ENCODE measurements around the gene THOC2.
"Not testable (repeated sequence)": the region's sequence is repeated elsewhere in the genome, so short reads cannot be mapped to it uniquely, and the experiment has no call there.

Gene THOC2

DNA sequence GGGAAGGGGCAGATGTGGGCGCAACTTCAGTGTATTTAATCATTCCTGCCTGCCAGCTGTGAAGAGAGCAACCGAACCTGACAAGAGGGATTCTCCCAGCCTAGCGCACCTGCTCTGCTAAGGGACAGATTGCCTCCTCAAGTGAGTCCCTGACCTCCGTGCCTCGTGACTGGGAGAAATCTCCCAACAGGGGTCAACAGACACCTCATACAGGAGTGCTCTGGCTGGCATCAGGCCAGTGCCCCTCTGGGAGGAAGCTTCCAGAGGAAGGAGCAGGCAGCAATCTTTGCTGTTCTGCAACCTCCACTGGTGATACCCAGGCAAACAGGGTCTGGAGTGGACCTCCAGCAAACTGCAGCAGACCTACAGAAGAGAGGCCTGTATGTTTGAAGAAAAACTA is 158.8 kb downstream of the THOC2 start:
- not testable (repeated sequence) for H3K4me1 ChIP-seq (ENCODE audit: control insufficient read depth in 2 of 2, insufficient read depth in 1 of 2, low read depth in 1 of 2, low read length in 2 of 2); H4K91ac ChIP-seq (ENCODE audit: low read depth, low read length, poor library complexity); DNase-seq (ENCODE audit: low spot score); H3K4ac ChIP-seq (ENCODE audit: low read length); H3K27ac ChIP-seq (replicated peaks; ENCODE audit: low read length); H3K9me3 ChIP-seq (replicated peaks in 1 of 2; ENCODE audit: control insufficient read depth in 2 of 2, insufficient read depth in 1 of 2, low read depth in 1 of 2, low read length in 2 of 2); H2AFZ ChIP-seq (ENCODE audit: low read length); H3K23ac ChIP-seq (ENCODE audit: low read depth, low read length, poor library complexity); H2BK5ac ChIP-seq (ENCODE audit: low read length); H3K18ac ChIP-seq (ENCODE audit: low read length); H2BK12ac ChIP-seq (ENCODE audit: low read length); H2AK5ac ChIP-seq (ENCODE audit: low read depth, low read length); H4K8ac ChIP-seq (ENCODE audit: low read depth, low read length); H3K14ac ChIP-seq (ENCODE audit: low read length); H3K9ac ChIP-seq (ENCODE audit: low read depth, low read length, poor library complexity); H3K27me3 ChIP-seq (ENCODE audit: control insufficient read depth in 3 of 3, insufficient read depth in 3 of 3, low read depth in 1 of 3, low read length in 3 of 3); H2BK15ac ChIP-seq (ENCODE audit: low read length); H3K79me1 ChIP-seq (ENCODE audit: low read depth, low read length); H2BK120ac ChIP-seq (ENCODE audit: low read depth, low read length); H3K4me3 ChIP-seq (ENCODE audit: low read length in 2 of 2); H3K4me2 ChIP-seq (ENCODE audit: insufficient read depth, low read length, poor library complexity, severe bottlenecking); H3K36me3 ChIP-seq (replicated peaks in 1 of 2; ENCODE audit: control insufficient read depth in 2 of 2, insufficient read depth in 2 of 2, low read length in 2 of 2)
- no CpG with 5 or more reads among the region's 5 CpGs for WGBS, 2 donors (ENCODE audit: extremely low coverage in 2 of 2, insufficient read length in 2 of 2, insufficient replicate concordance in 1 of 2)

DNA sequence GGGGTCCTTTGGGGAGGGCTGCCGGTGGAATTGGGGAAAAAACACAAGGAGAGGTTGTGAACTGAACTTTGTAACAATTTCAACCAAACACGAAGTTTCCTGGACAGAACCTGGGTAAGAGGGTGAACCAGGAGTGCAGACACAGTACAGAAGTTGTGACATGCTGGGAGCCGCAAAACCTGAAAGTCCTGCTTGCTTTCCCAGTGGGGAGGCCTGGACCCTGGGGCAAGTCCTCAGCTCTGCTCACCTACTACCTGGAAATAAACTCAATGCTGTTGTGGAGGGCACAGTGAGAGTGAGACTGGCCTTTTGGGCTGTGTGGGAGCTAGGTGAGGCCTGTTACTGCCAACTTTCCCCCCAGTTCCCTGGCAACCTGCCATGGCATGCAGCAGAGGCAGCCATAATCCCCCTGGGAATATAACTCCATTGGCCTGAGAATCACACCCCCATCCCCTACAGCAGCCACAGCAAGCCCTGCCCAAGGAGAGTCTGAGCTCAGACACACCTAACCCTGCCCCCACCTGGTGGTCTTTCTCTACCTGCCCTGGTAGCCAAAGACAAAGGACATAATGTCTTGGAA is 162.8 kb downstream of the THOC2 start:
- H3K18ac ChIP-seq (ENCODE audit: low read length) = no peak overlapping the region
- no peak overlapping the region for H3K14ac ChIP-seq (ENCODE audit: low read length)
- DNase-seq (ENCODE audit: low spot score) = no peak
- H4K91ac ChIP-seq (ENCODE audit: low read depth, low read length, poor library complexity) = no peak overlapping the region
- no peak overlapping the region for H3K27ac ChIP-seq (replicated peaks; ENCODE audit: low read length)
- WGBS, 2 donors (ENCODE audit: extremely low coverage in 2 of 2, insufficient read length in 2 of 2, insufficient replicate concordance in 1 of 2) = no CpG with 5 or more reads among the region's 3 CpGs
- H2BK120ac ChIP-seq (ENCODE audit: low read depth, low read length) = no peak overlapping the region
- no peaks in the 10 kb centered on the region for H3K79me1 ChIP-seq (ENCODE audit: low read depth, low read length)
- H3K4me1 ChIP-seq (ENCODE audit: control insufficient read depth in 2 of 2, insufficient read depth in 1 of 2, low read depth in 1 of 2, low read length in 2 of 2) = no peaks in the 10 kb centered on the region
- no peak overlapping the region for H3K4me2 ChIP-seq (ENCODE audit: insufficient read depth, low read length, poor library complexity, severe bottlenecking)
- H3K23ac ChIP-seq (ENCODE audit: low read depth, low read length, poor library complexity) = no peak overlapping the region
- no peak overlapping the region for H2AK5ac ChIP-seq (ENCODE audit: low read depth, low read length)
- no peaks in the 10 kb centered on the region for H3K27me3 ChIP-seq (ENCODE audit: control insufficient read depth in 3 of 3, insufficient read depth in 3 of 3, low read depth in 1 of 3, low read length in 3 of 3)
- no peaks in the 10 kb centered on the region for H3K9me3 ChIP-seq (replicated peaks in 1 of 2; ENCODE audit: control insufficient read depth in 2 of 2, insufficient read depth in 1 of 2, low read depth in 1 of 2, low read length in 2 of 2)
- H3K9ac ChIP-seq (ENCODE audit: low read depth, low read length, poor library complexity) = no peak overlapping the region
- no peak overlapping the region for H4K8ac ChIP-seq (ENCODE audit: low read depth, low read length)
- H2BK15ac ChIP-seq (ENCODE audit: low read length) = no peak overlapping the region
- no peak overlapping the region for H2AFZ ChIP-seq (ENCODE audit: low read length)
- no peak overlapping the region for H3K4me3 ChIP-seq (ENCODE audit: low read length in 2 of 2)
- no peak overlapping the region for H3K4ac ChIP-seq (ENCODE audit: low read length)
- no peaks in the 10 kb centered on the region for H3K36me3 ChIP-seq (replicated peaks in 1 of 2; ENCODE audit: control insufficient read depth in 2 of 2, insufficient read depth in 2 of 2, low read length in 2 of 2)
- no peak overlapping the region for H2BK5ac ChIP-seq (ENCODE audit: low read length)
- H2BK12ac ChIP-seq (ENCODE audit: low read length) = no peak overlapping the region

DNA sequence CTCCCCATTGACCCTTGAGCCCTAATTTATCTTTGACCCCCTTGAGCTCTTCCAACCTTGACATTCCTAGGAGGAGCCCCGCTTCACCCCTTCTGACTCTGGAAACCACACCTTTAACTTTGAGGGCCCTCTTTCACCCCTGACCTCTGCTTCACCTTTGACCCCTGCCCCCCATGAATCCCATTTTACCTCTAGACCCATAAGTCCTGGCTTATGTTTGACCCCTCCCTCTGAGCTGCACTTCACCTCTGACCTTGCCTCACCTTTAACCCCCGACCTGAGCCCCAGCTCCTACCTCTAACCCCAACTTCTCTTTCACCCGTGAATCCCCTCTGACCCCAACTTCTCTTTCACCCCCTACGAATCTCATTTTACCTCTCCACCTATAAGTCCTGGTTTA is 169.7 kb downstream of the THOC2 start:
- H2BK12ac ChIP-seq (ENCODE audit: low read length) = no peak overlapping the region
- no CpG with 5 or more reads among the region's 4 CpGs for WGBS, 2 donors (ENCODE audit: extremely low coverage in 2 of 2, insufficient read length in 2 of 2, insufficient replicate concordance in 1 of 2)

DNA sequence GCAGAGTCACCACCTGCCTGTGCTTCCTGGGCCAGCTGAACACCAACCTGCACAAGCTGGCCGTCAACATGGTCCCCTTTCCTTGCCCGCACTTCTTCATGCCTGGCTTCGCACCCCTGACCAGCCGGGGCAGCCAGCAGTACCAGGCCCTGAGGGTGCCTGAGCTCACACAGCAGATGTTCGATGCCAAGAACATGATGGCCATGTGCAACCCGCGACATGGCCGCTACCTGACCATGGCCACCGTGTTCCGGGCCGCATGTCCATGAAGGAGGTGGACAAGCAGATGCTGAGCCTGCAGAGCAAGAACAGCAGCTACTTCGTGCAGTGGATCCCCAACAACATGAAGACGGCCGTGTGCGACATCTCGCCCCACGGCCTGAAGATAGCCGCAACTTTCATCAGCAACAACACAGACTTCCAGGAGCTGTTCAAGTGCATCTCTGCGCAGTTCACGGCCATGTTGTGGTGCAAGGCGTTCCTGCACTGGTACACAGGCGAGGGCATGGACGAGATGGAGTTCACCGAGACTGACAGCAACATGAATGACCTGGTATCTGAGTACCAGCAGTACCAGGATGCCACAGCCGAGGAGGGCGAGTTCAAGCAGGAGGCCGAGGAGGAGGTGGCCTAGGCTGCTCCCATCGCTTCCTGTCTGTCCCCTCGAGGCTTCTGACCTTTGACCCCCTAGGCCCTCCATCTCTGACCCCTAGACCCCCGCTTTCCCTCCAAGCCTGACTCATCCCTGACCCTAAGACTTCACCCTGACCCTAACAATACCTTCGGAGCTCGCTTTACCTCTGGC is 170.3 kb downstream of the THOC2 start:
- no peaks in the 10 kb centered on the region for H3K27me3 ChIP-seq (ENCODE audit: control insufficient read depth in 3 of 3, insufficient read depth in 3 of 3, low read depth in 1 of 3, low read length in 3 of 3)
- WGBS, 2 donors (ENCODE audit: extremely low coverage in 2 of 2, insufficient read length in 2 of 2, insufficient replicate concordance in 1 of 2) = no CpG with 5 or more reads among the region's 32 CpGs
- no peaks in the 10 kb centered on the region for H3K4me1 ChIP-seq (ENCODE audit: control insufficient read depth in 2 of 2, insufficient read depth in 1 of 2, low read depth in 1 of 2, low read length in 2 of 2)
- H3K18ac ChIP-seq (ENCODE audit: low read length) = peak overlapping the region; percentile 17
- H3K79me1 ChIP-seq (ENCODE audit: low read depth, low read length) = no peaks in the 10 kb centered on the region
- no peak overlapping the region for H4K8ac ChIP-seq (ENCODE audit: low read depth, low read length)
- H2BK5ac ChIP-seq (ENCODE audit: low read length) = no peak overlapping the region
- H3K4me3 ChIP-seq (ENCODE audit: low read length in 2 of 2) = no peak overlapping the region
- H3K9me3 ChIP-seq (replicated peaks in 1 of 2; ENCODE audit: control insufficient read depth in 2 of 2, insufficient read depth in 1 of 2, low read depth in 1 of 2, low read length in 2 of 2) = no peaks in the 10 kb centered on the region
- H3K9ac ChIP-seq (ENCODE audit: low read depth, low read length, poor library complexity) = peak overlapping the region; percentile 44
- no peak overlapping the region for H2BK120ac ChIP-seq (ENCODE audit: low read depth, low read length)
- no peak overlapping the region for H3K27ac ChIP-seq (replicated peaks; ENCODE audit: low read length)
- no peak overlapping the region for H4K91ac ChIP-seq (ENCODE audit: low read depth, low read length, poor library complexity)
- peak overlapping the region; percentile 21 for H3K14ac ChIP-seq (ENCODE audit: low read length)
- H2BK12ac ChIP-seq (ENCODE audit: low read length) = no peak overlapping the region
- no peaks in the 10 kb centered on the region for H3K36me3 ChIP-seq (replicated peaks in 1 of 2; ENCODE audit: control insufficient read depth in 2 of 2, insufficient read depth in 2 of 2, low read length in 2 of 2)
- H2BK15ac ChIP-seq (ENCODE audit: low read length) = no peak overlapping the region
- no peak overlapping the region for H3K4me2 ChIP-seq (ENCODE audit: insufficient read depth, low read length, poor library complexity, severe bottlenecking)
- H2AFZ ChIP-seq (ENCODE audit: low read length) = no peak overlapping the region
- no peak overlapping the region for H3K4ac ChIP-seq (ENCODE audit: low read length)
- no peak for DNase-seq (ENCODE audit: low spot score)
- no peak overlapping the region for H2AK5ac ChIP-seq (ENCODE audit: low read depth, low read length)
- no peak overlapping the region for H3K23ac ChIP-seq (ENCODE audit: low read depth, low read length, poor library complexity)

More for the DNA sequence above, 169.7 kb downstream of the THOC2 start:
- Histone ChIP-seq H3K27ac (replicated peaks; ENCODE audit: low read length) (no peak overlapping the region), H3K23ac (ENCODE audit: low read depth, low read length, poor library complexity) (no peak overlapping the region), H3K27me3 (ENCODE audit: control insufficient read depth in 3 of 3, insufficient read depth in 3 of 3, low read depth in 1 of 3, low read length in 3 of 3) (no peaks in the 10 kb centered on the region), H3K4me2 (ENCODE audit: insufficient read depth, low read length, poor library complexity, severe bottlenecking) (no peak overlapping the region), H3K4ac (ENCODE audit: low read length) (no peak overlapping the region), H2BK5ac (ENCODE audit: low read length) (no peak overlapping the region), H3K9ac (ENCODE audit: low read depth, low read length, poor library complexity) (no peak overlapping the region), H3K79me1 (ENCODE audit: low read depth, low read length) (no peaks in the 10 kb centered on the region), H2AK5ac (ENCODE audit: low read depth, low read length) (no peak overlapping the region), H3K4me1 (ENCODE audit: control insufficient read depth in 2 of 2, insufficient read depth in 1 of 2, low read depth in 1 of 2, low read length in 2 of 2) (no peaks in the 10 kb centered on the region), H2AFZ (ENCODE audit: low read length) (no peak overlapping the region), H3K4me3 (ENCODE audit: low read length in 2 of 2) (no peak overlapping the region), H3K14ac (ENCODE audit: low read length) (no peak overlapping the region), H2BK120ac (ENCODE audit: low read depth, low read length) (no peak overlapping the region), H3K9me3 (replicated peaks in 1 of 2; ENCODE audit: control insufficient read depth in 2 of 2, insufficient read depth in 1 of 2, low read depth in 1 of 2, low read length in 2 of 2) (no peaks in the 10 kb centered on the region), H3K36me3 (replicated peaks in 1 of 2; ENCODE audit: control insufficient read depth in 2 of 2, insufficient read depth in 2 of 2, low read length in 2 of 2) (no peaks in the 10 kb centered on the region), H3K18ac (ENCODE audit: low read length) (no peak overlapping the region), H4K91ac (ENCODE audit: low read depth, low read length, poor library complexity) (no peak overlapping the region), H4K8ac (ENCODE audit: low read depth, low read length) (no peak overlapping the region), H2BK15ac (ENCODE audit: low read length) (no peak overlapping the region)
- no peak for DNase-seq (ENCODE audit: low spot score)

Data from neuronal stem cell (in vitro differentiated cells).